WTC11 (cell line): ENCODE measurements around the gene MIPOL1. TPM values are rescaled to one million over a fixed set of nuclear protein-coding genes. Genes with fewer than 3 reads are reported as not detected.

Experiments used
- ATAC-seq: fragments of 200-7000 bp; cut with Tn5 transposase; 2 replicates; pipeline ENCODE4 v1.10.0; 2021; ENCODE audit warnings: mild to moderate bottlenecking, moderate library complexity
- CTCF ChIA-PET: fragments of 300-600 bp; sonication (Branson Sonifier 250); formaldehyde crosslinking; loops from one replicate; lab custom pipeline; 2021; ENCODE audit warnings: antibody characterized with exemption; lab: Charles Lee
- POLR2A ChIA-PET: fragments of 350-600 bp; sonication (Branson Sonifier 250); formaldehyde crosslinking; loops from one replicate; lab custom pipeline; 2021; ENCODE audit warnings: antibody characterized with exemption; lab: Charles Lee
- DNase-seq: peaks from one replicate; pipeline ENCODE4 v3.0.0; 2021; ENCODE audit warnings: low spot score
- H3K27ac Mint-ChIP-seq: 2 replicates; pipeline ENCODE4 v1.8.0; 2021; ENCODE audit warnings: mixed read lengths
- H3K27me3 Mint-ChIP-seq: 2 replicates; pipeline ENCODE4 v1.8.0; 2021; ENCODE audit warnings: low read depth, mild to moderate bottlenecking, moderate library complexity, mixed read lengths
- H3K36me3 Mint-ChIP-seq: 2 replicates; pipeline ENCODE4 v1.8.0; 2021; ENCODE audit warnings: mixed read lengths
- H3K4me1 Mint-ChIP-seq: 2 replicates; pipeline ENCODE4 v1.8.0; 2022; ENCODE audit warnings: mixed read lengths
- H3K4me3 Mint-ChIP-seq: 2 replicates; pipeline ENCODE4 v1.8.0; 2021; ENCODE audit warnings: mild to moderate bottlenecking, moderate library complexity, mixed read lengths
- H3K9me3 Mint-ChIP-seq: 2 replicates; pipeline ENCODE4 v1.8.0; 2021; ENCODE audit warnings: mixed read lengths
- CDX4 ChIP-seq: fragments of 250-450 bp; sonication (Bioruptor Pico); IDR thresholded peaks from 2 replicates; pipeline ENCODE4 v1.9.0; 2021; ENCODE audit warnings: moderate library complexity, mild to moderate bottlenecking, inconsistent platforms, borderline replicate concordance
- CTCF ChIP-seq: fragments of 200-600 bp; IDR thresholded peaks from 2 replicates; pipeline ENCODE4 v1.8.0; 2022; ENCODE audit warnings: antibody characterized with exemption
- E2F1 ChIP-seq: sonication (generic); formaldehyde crosslinking; IDR thresholded peaks from 2 replicates; pipeline ENCODE4 v1.8.0; 2022; ENCODE audit warnings: mild to moderate bottlenecking, missing genetic modification reagents
- E2F4 ChIP-seq: sonication (generic); formaldehyde crosslinking; IDR thresholded peaks from 2 replicates; pipeline ENCODE4 v1.8.1; 2022; ENCODE audit warnings: low read depth, mild to moderate bottlenecking, moderate library complexity, missing genetic modification reagents, borderline replicate concordance
- FOXP4 ChIP-seq: sonication (generic); formaldehyde crosslinking; IDR thresholded peaks from 2 replicates; pipeline ENCODE4 v1.8.0; 2022; ENCODE audit warnings: mild to moderate bottlenecking, missing genetic modification reagents
- GRHL2 ChIP-seq: fragments of 250-450 bp; sonication (Bioruptor Pico); IDR thresholded peaks from 2 replicates; pipeline ENCODE4 v1.8.0; 2022; ENCODE audit warnings: mild to moderate bottlenecking, moderate library complexity; ENCODE audit not compliant: insufficient replicate concordance, severe bottlenecking
- HMGXB4 ChIP-seq: sonication (generic); formaldehyde crosslinking; IDR thresholded peaks from 2 replicates; pipeline ENCODE4 v1.8.1; 2023; ENCODE audit warnings: mild to moderate bottlenecking, moderate library complexity, missing genetic modification reagents
- IRF2 ChIP-seq: sonication (generic); formaldehyde crosslinking; IDR thresholded peaks from 2 replicates; pipeline ENCODE4 v1.8.0; 2022; ENCODE audit warnings: low read depth, missing genetic modification reagents, borderline replicate concordance
- JAZF1 ChIP-seq: fragments of 250-450 bp; sonication (Bioruptor Pico); IDR thresholded peaks from 2 replicates; pipeline ENCODE4 v1.9.0; 2021; ENCODE audit warnings: moderate library complexity, mild to moderate bottlenecking, inconsistent platforms
- JUN ChIP-seq: sonication (generic); formaldehyde crosslinking; IDR thresholded peaks from 2 replicates; pipeline ENCODE4 v1.8.0; 2023; ENCODE audit warnings: mild to moderate bottlenecking, missing genetic modification reagents
- MAX ChIP-seq: sonication (generic); formaldehyde crosslinking; IDR thresholded peaks from 2 replicates; pipeline ENCODE4 v1.8.0; 2022; ENCODE audit warnings: mild to moderate bottlenecking, missing genetic modification reagents
- MLX ChIP-seq: sonication (generic); formaldehyde crosslinking; IDR thresholded peaks from 2 replicates; pipeline ENCODE4 v1.8.1; 2023; ENCODE audit warnings: mild to moderate bottlenecking, missing genetic modification reagents, moderate library complexity
- NFE2L1 ChIP-seq: sonication (generic); formaldehyde crosslinking; IDR thresholded peaks from 2 replicates; pipeline ENCODE4 v1.8.1; 2023; ENCODE audit warnings: missing genetic modification reagents
- NR2C2 ChIP-seq: sonication (generic); formaldehyde crosslinking; IDR thresholded peaks from 2 replicates; pipeline ENCODE4 v1.8.0; 2022; ENCODE audit warnings: mild to moderate bottlenecking, missing genetic modification reagents
- USF1 ChIP-seq: sonication (generic); formaldehyde crosslinking; IDR thresholded peaks from 2 replicates; pipeline ENCODE4 v1.8.0; 2022; ENCODE audit warnings: mild to moderate bottlenecking, missing genetic modification reagents
- ZNF138 ChIP-seq: sonication (generic); formaldehyde crosslinking; conservative IDR thresholded peaks from 2 replicates; pipeline ENCODE4 v1.8.1; 2022; ENCODE audit warnings: mild to moderate bottlenecking, moderate library complexity, missing genetic modification reagents
- ZNF317 ChIP-seq: sonication (generic); formaldehyde crosslinking; IDR thresholded peaks from 2 replicates; pipeline ENCODE4 v1.8.1; 2023; ENCODE audit warnings: low read depth, mild to moderate bottlenecking, moderate library complexity, missing genetic modification reagents, borderline replicate concordance
- ZNF416 ChIP-seq: fragments of 250-450 bp; sonication (Bioruptor Pico); IDR thresholded peaks from 2 replicates; pipeline ENCODE4 v1.9.0; 2021; ENCODE audit warnings: mild to moderate bottlenecking, inconsistent platforms
- total RNA-seq: library from RNA; stranded (reverse); gene quantifications from 3 replicates; pipeline ENCODE4 v1.2.3, GENCODE V29; 2021

The MIPOL1 gene
- total RNA-seq, 1 experiment from 2014 or later, result 13.1 TPM

GRCh38 chr14:37172024-37172869 is 25.5 kb upstream of the MIPOL1 start, which contains the start of gene SLC25A21 (continued):
- no peak for TF ChIP-seq CTCF
- TF ChIP-seq USF1, result peak; percentile 32; the same call in 1 of the 2 replicates
- no peak for TF ChIP-seq E2F1
- TF ChIP-seq NR2C2 (CRISPR knock-in tag), result 0 out of 2 replicates have a peak, but pooled peaks have one; percentile 34
- TF ChIP-seq E2F4 (CRISPR knock-in tag), result no peak
- TF ChIP-seq MLX, result no peak
- TF ChIP-seq JAZF1 (CRISPR knock-in tag), result no peak
- TF ChIP-seq ZNF138 (CRISPR knock-in tag), result no peak

- ChIA-PET CTCF (interaction anchor here (1.2 kb wide), 1 partner anchor 23 kb away, joined by 5 read pairs; no protein-coding TSS in a partner anchor), POLR2A (interaction anchor here (1.5 kb wide), 1 partner anchor 21 kb away, joined by 4 read pairs; no protein-coding TSS in a partner anchor)
- Mint-ChIP-seq H3K4me1 (peaks cover 34% of the 10 kb centered on the region), H3K27me3 (no peaks in the 10 kb centered on the region), H3K36me3 (no peaks in the 10 kb centered on the region), H3K27ac (peak overlapping the region; percentile 98), H3K4me3 (peak overlapping the region; percentile 86), H3K9me3 (no peaks in the 10 kb centered on the region)
- DNase-seq, result no peak
- ATAC-seq, result no peak
- TF ChIP-seq GRHL2 (CRISPR knock-in tag) (no peak), CDX4 (CRISPR knock-in tag) (no peak), IRF2 (no peak), ZNF416 (no peak), ZNF138 (CRISPR knock-in tag) (no peak), JAZF1 (CRISPR knock-in tag) (no peak), NR2C2 (CRISPR knock-in tag) (no peak), NFE2L1 (CRISPR knock-in tag) (no peak), ZNF317 (CRISPR knock-in tag) (no peak), HMGXB4 (CRISPR knock-in tag) (no peak), FOXP4 (CRISPR knock-in tag) (no peak), MAX (CRISPR knock-in tag) (no peak), JUN (no peak)
These were observed 24.7 kb upstream of the MIPOL1 start for GRCh38 chr14:37172936-37173614.
